GM12878 (cell line): Measurements from ENCODE around the gene POU2AF2. TPM values are rescaled to one million over a fixed set of nuclear protein-coding genes. Genes with fewer than 3 reads are reported as not detected.

Experiments
- E2F8 ChIP-seq: fragments of 450-650 bp; IDR thresholded peaks from 2 replicates; pipeline ENCODE4 v1.6.1; 2018; ENCODE audit warnings: mild to moderate bottlenecking, low read depth, moderate library complexity; ENCODE audit not compliant: partially characterized antibody
- MLLT1 ChIP-seq: fragments of 450-650 bp; IDR thresholded peaks from 2 replicates; pipeline ENCODE4 v1.6.1; 2016; ENCODE audit warnings: mild to moderate bottlenecking
- NR2C2 ChIP-seq: IDR thresholded peaks from 2 replicates; pipeline ENCODE4 v1.6.1; 2011; ENCODE audit warnings: borderline replicate concordance, low read depth; ENCODE audit not compliant: control insufficient read depth, insufficient read length
- SKIL ChIP-seq: fragments of 450-650 bp; IDR thresholded peaks from 2 replicates; pipeline ENCODE4 v1.6.1; 2017; ENCODE audit warnings: mild to moderate bottlenecking, low read depth, inconsistent platforms; ENCODE audit not compliant: poor library complexity, severe bottlenecking
- polyA plus RNA-seq, 11 experiments: library from polyadenylated mRNA; depleted of rRNA in 4 of 11; unstranded in 6 of 11; stranded (reverse) in 5 of 11; fragments of >200 nt; fragmentation: Nextera tagmentation in 4 of 11; fragmentation: Illumina TruSeq in 1 of 11; extraction: Ambion mirVana in 4 of 11; extraction: Trizol in 1 of 11; gene quantifications; 1 replicate in 1 of 11; 2 replicates in 10 of 11; pipeline versions ENCODE4 v1.2.1 to v1.2.3, GENCODE V29; 2011 to 2016; ENCODE audit warnings: inconsistent platforms in 2 of 11, missing spikeins in 2 of 11, low read depth in 1 of 11
- total RNA-seq, 4 experiments: library from RNA; depleted of rRNA in 3 of 4; stranded (reverse); fragments of >200 nt in 3 of 4; fragmentation: Illumina TruSeq in 1 of 4; extraction: Trizol in 1 of 4; gene quantifications; 2 replicates each; pipeline versions ENCODE4 v1.2.1 to v1.2.3, GENCODE V29; 2013 to 2021
- TF ChIP-seq, protein P1 (sequence below): fragments of 450-650 bp; IDR thresholded peaks from 2 replicates; pipeline ENCODE4 v1.6.1; 2017; ENCODE audit warnings: mild to moderate bottlenecking, moderate library complexity

The POU2AF2 gene
- total and polyA plus RNA-seq, 10 of the 15 experiments (the other 5 are each of a cell fraction or from before 2014, with no cell fraction given): not detected

DNA sequence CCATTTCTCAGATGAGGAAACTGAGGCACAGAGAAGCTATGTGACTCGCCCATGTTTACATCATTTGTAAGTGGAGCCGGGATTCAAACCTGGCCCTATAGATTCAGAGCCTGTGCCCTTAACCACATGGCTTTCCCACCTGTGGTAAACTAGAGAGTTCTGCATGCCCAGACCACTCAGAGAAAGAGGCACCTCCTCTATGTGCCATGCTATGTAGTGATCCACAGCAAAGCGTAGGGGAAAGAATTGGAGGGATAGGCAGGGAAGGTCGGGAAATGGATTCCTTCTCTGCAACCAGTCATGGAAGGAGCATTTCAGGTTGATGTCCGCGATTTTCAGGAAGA, 15.4 kb upstream of the POU2AF2 start (continued):
- TF ChIP-seq, protein P1, sequence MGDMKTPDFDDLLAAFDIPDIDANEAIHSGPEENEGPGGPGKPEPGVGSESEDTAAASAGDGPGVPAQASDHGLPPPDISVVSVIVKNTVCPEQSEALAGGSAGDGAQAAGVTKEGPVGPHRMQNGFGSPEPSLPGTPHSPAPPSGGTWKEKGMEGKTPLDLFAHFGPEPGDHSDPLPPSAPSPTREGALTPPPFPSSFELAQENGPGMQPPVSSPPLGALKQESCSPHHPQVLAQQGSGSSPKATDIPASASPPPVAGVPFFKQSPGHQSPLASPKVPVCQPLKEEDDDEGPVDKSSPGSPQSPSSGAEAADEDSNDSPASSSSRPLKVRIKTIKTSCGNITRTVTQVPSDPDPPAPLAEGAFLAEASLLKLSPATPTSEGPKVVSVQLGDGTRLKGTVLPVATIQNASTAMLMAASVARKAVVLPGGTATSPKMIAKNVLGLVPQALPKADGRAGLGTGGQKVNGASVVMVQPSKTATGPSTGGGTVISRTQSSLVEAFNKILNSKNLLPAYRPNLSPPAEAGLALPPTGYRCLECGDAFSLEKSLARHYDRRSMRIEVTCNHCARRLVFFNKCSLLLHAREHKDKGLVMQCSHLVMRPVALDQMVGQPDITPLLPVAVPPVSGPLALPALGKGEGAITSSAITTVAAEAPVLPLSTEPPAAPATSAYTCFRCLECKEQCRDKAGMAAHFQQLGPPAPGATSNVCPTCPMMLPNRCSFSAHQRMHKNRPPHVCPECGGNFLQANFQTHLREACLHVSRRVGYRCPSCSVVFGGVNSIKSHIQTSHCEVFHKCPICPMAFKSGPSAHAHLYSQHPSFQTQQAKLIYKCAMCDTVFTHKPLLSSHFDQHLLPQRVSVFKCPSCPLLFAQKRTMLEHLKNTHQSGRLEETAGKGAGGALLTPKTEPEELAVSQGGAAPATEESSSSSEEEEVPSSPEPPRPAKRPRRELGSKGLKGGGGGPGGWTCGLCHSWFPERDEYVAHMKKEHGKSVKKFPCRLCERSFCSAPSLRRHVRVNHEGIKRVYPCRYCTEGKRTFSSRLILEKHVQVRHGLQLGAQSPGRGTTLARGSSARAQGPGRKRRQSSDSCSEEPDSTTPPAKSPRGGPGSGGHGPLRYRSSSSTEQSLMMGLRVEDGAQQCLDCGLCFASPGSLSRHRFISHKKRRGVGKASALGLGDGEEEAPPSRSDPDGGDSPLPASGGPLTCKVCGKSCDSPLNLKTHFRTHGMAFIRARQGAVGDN: no peak
- no peak for TF ChIP-seq E2F8
- no peak for TF ChIP-seq SKIL
- no peak for TF ChIP-seq MLLT1
- no peak for TF ChIP-seq NR2C2
- TF ChIP-seq, all 136 proteins: peak for 0
